ENCODE data around the gene APC2. TPM values are rescaled to one million over a fixed set of nuclear protein-coding genes. Genes with fewer than 3 reads are reported as not detected.

The APC2 gene
- total RNA-seq, 1 experiment from 2014 or later: 11.9 TPM

GRCh38 chr19:1417681-1418495, 32.0 kb upstream of the APC2 start:
- peaks cover 3% of the 10 kb centered on the region; the same call in 1 of the 2 replicates for H3K36me3 ChIP-seq (ENCODE audit: control insufficient read depth, insufficient read depth, low read length)
- no peaks in the 10 kb centered on the region for H3K9me3 ChIP-seq (ENCODE audit: control insufficient read depth, insufficient read depth, low read depth, low read length)
- no peaks in the 10 kb centered on the region for H3K27me3 ChIP-seq (ENCODE audit: control insufficient read depth, insufficient read depth, low read length)
- ATAC-seq (no peak), DNase-seq (ENCODE audit: low read depth, low spot score) (no peak)
- no peak overlapping the region for H3K4me3 ChIP-seq (ENCODE audit: low read depth in 2 of 2, low read length in 2 of 2)
- H3K4me1 ChIP-seq (ENCODE audit: control insufficient read depth, insufficient read depth, low read length): peaks cover 24% of the 10 kb centered on the region
- no TSS peak for BruUV-seq (replicated peaks)
- CTCF ChIA-PET: no interaction called here
- H3K27ac ChIP-seq (ENCODE audit: low read length): no peak overlapping the region
- POLR2A ChIA-PET: no interaction called here
- intact Hi-C loops (cut with micrococcal nuclease; ENCODE audit: unreplicated experiment) (no loop called here), in situ Hi-C loops (cut with HindIII; ENCODE audit: low pct_unique_long_range_greater_than_20kb, low sequenced_read_pairs) (no loop called here)
- TF ChIP-seq, protein P1, sequence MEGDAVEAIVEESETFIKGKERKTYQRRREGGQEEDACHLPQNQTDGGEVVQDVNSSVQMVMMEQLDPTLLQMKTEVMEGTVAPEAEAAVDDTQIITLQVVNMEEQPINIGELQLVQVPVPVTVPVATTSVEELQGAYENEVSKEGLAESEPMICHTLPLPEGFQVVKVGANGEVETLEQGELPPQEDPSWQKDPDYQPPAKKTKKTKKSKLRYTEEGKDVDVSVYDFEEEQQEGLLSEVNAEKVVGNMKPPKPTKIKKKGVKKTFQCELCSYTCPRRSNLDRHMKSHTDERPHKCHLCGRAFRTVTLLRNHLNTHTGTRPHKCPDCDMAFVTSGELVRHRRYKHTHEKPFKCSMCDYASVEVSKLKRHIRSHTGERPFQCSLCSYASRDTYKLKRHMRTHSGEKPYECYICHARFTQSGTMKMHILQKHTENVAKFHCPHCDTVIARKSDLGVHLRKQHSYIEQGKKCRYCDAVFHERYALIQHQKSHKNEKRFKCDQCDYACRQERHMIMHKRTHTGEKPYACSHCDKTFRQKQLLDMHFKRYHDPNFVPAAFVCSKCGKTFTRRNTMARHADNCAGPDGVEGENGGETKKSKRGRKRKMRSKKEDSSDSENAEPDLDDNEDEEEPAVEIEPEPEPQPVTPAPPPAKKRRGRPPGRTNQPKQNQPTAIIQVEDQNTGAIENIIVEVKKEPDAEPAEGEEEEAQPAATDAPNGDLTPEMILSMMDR (IDR thresholded peaks at IDR 0.05): no peak
- TF ChIP-seq TCF7L2 (IDR thresholded peaks at IDR 0.05; ENCODE audit: low read depth, low read length): no peak
- TF ChIP-seq SIN3A (IDR thresholded peaks at IDR 0.05; ENCODE audit: borderline replicate concordance, insufficient read depth, low read depth, low read length): no peak
- TF ChIP-seq POLR2AphosphoS5 (IDR thresholded peaks at IDR 0.05; ENCODE audit: low read depth, low read length): no peak
- no peak for TF ChIP-seq REST (IDR thresholded peaks at IDR 0.05; ENCODE audit: insufficient read depth in 1 of 2, low read depth in 2 of 2, low read length in 1 of 2)

- no TSS peak for BruUV-seq (replicated peaks)
- peaks cover 3% of the 10 kb centered on the region; the same call in 1 of the 2 replicates for H3K36me3 ChIP-seq (ENCODE audit: control insufficient read depth, insufficient read depth, low read length)
- ChIA-PET CTCF (no interaction called here), POLR2A (no interaction called here)
- no peak overlapping the region for H3K27ac ChIP-seq (ENCODE audit: low read length)
- ATAC-seq (no peak), DNase-seq (ENCODE audit: low read depth, low spot score) (no peak)
- no peak for TF ChIP-seq TCF7L2 (IDR thresholded peaks at IDR 0.05; ENCODE audit: low read depth, low read length)
- TF ChIP-seq, protein P1 (IDR thresholded peaks at IDR 0.05): no peak
- TF ChIP-seq REST (IDR thresholded peaks at IDR 0.05; ENCODE audit: insufficient read depth in 1 of 2, low read depth in 2 of 2, low read length in 1 of 2): no peak
- no peak for TF ChIP-seq POLR2AphosphoS5 (IDR thresholded peaks at IDR 0.05; ENCODE audit: low read depth, low read length)
- TF ChIP-seq SIN3A (IDR thresholded peaks at IDR 0.05; ENCODE audit: borderline replicate concordance, insufficient read depth, low read depth, low read length): no peak
- in situ Hi-C loops (cut with HindIII; ENCODE audit: low pct_unique_long_range_greater_than_20kb, low sequenced_read_pairs) (no loop called here), intact Hi-C loops (cut with micrococcal nuclease; ENCODE audit: unreplicated experiment) (no loop called here)
- peaks cover 24% of the 10 kb centered on the region for H3K4me1 ChIP-seq (ENCODE audit: control insufficient read depth, insufficient read depth, low read length)
- H3K9me3 ChIP-seq (ENCODE audit: control insufficient read depth, insufficient read depth, low read depth, low read length): no peaks in the 10 kb centered on the region
- H3K27me3 ChIP-seq (ENCODE audit: control insufficient read depth, insufficient read depth, low read length): no peaks in the 10 kb centered on the region
- no peak overlapping the region for H3K4me3 ChIP-seq (ENCODE audit: low read depth in 2 of 2, low read length in 2 of 2)
Observed at GRCh38 chr19:1418496-1418775, 31.5 kb upstream of the APC2 start.

Measured in Panc1 (cell line).